HFFc6 (cell line): ENCODE measurements around the gene IPO13. TPM values are rescaled to one million over a fixed set of nuclear protein-coding genes. Genes with fewer than 3 reads are reported as not detected.

ENCODE experiments used
- DNase-seq: peaks from one replicate; pipeline ENCODE4 v3.0.0-alpha.2; 2018
- H3K27ac Mint-ChIP-seq: 2 replicates; pipeline ENCODE4 v1.8.0; 2020; ENCODE audit warnings: mild to moderate bottlenecking, mixed read lengths
- H3K27me3 Mint-ChIP-seq: 2 replicates; pipeline ENCODE4 v1.8.0; 2021; ENCODE audit warnings: mild to moderate bottlenecking, moderate library complexity, mixed read lengths; ENCODE audit not compliant: insufficient read depth
- H3K36me3 Mint-ChIP-seq: 2 replicates; pipeline ENCODE4 v1.8.0; 2021; ENCODE audit warnings: low read depth, mixed read lengths
- H3K4me1 Mint-ChIP-seq: 2 replicates; pipeline ENCODE4 v1.8.0; 2020; ENCODE audit warnings: low read depth, mixed read lengths
- H3K4me3 Mint-ChIP-seq: 2 replicates; pipeline ENCODE4 v1.8.0; 2020; ENCODE audit warnings: mild to moderate bottlenecking, moderate library complexity, mixed read lengths
- H3K9me3 Mint-ChIP-seq: 2 replicates; pipeline ENCODE4 v1.8.0; 2020; ENCODE audit warnings: mild to moderate bottlenecking, mixed read lengths
- total RNA-seq, 6 experiments: library from RNA; stranded (reverse); fragmentation: NEBNext Ultra II Directional; extraction: Animal tissue kit (Norgen Biotek cat#: 25700); gene quantifications; 2 replicates in 1 of 6; 3 replicates in 5 of 6; pipeline ENCODE4 v1.2.3, GENCODE V29; 2021
- TF ChIP-seq, protein P1 (sequence below): fragments of 200-600 bp; sonication (generic); IDR thresholded peaks from 2 replicates; pipeline ENCODE4 v1.5.0; 2021; ENCODE audit warnings: antibody characterized with exemption, mild to moderate bottlenecking

Gene IPO13
- total RNA-seq, 6 experiments from 2014 or later = 24.0 to 27.8 (median 25.0) TPM

DNA sequence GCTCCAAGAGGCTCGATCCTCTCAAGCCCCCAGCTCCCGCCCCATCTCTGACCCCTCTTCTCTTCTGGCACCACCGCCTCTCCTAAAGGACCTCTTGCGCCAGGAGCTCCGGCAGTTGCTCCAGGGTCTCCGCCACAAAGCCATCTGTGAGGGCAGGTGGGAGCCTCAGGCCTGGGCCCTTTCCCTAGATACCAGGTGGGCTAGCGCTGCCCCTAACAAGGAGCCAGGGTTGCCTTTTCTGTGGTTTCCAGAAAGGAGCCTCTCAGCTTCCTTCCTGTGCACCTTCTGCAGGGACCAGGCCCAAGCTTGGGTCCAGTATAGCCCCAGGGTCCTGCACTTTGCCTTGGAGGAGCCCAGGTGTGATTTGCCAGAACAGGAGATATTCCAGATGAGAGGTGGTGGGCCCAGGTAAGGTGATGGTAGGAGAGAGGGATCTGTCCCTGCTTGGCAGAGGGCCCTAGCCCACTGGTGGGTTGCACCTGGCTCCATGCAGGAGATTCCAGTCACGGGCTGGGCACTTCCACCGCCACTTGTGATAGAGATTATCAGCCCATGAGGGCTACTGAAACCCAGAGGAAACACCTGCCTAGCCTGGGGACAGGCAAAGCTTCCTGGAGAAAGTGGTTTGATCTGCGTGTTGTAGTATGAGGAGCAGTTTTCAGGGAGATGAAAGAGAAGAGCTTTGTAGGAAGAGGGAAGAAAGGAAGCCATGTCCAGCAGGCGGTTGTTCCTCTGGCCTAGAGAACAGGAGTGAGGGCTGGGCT lies 45.7 kb downstream of the IPO13 start:
- peaks cover 10% of the 10 kb centered on the region; the same call in 1 of the 2 replicates for H3K27me3 Mint-ChIP-seq
- TF ChIP-seq, protein P1, sequence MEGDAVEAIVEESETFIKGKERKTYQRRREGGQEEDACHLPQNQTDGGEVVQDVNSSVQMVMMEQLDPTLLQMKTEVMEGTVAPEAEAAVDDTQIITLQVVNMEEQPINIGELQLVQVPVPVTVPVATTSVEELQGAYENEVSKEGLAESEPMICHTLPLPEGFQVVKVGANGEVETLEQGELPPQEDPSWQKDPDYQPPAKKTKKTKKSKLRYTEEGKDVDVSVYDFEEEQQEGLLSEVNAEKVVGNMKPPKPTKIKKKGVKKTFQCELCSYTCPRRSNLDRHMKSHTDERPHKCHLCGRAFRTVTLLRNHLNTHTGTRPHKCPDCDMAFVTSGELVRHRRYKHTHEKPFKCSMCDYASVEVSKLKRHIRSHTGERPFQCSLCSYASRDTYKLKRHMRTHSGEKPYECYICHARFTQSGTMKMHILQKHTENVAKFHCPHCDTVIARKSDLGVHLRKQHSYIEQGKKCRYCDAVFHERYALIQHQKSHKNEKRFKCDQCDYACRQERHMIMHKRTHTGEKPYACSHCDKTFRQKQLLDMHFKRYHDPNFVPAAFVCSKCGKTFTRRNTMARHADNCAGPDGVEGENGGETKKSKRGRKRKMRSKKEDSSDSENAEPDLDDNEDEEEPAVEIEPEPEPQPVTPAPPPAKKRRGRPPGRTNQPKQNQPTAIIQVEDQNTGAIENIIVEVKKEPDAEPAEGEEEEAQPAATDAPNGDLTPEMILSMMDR = no peak

DNA sequence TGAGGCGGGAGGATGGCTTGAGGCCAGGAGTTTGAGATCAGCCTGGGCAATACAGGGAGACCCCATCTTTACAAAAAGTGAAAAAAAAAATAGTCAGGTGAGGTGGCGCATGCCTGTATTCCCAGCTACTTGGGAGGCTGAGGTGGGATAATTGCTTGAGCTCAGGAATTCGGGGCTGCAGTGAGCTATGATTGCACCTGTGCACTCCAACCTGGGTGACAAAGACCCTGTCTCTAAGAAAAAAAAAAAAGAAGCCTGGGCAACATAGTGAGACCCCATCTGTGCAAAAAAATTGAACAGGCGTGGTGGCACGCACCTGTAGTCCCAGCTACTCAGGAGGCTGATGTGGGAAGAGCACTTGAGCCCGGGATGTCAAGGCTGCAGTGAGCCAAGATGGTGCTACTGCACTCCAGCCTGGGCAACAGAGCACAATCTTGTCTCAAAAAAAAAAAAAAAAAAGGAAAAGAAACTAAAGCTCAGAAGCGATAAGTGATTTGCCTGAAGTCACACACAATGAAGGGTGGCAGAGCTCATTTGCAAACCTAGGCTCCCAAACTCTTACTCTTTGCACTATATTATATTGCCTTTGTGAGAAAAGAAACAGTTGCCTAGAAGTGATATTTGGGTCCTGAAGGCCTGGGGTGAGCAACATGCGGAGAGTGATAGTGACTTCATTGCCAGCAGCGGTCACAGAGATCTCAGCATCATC lies 46.6 kb downstream of the IPO13 start:
- no peak overlapping the region for H3K4me3 Mint-ChIP-seq

More for the DNA sequence above, 45.7 kb downstream of the IPO13 start:
- no peaks in the 10 kb centered on the region for H3K36me3 Mint-ChIP-seq
- H3K4me1 Mint-ChIP-seq = peaks cover 22% of the 10 kb centered on the region
- DNase-seq = no peak
- H3K4me3 Mint-ChIP-seq = peak overlapping the region; percentile 89
- peak overlapping the region; percentile 90; the same call in 1 of the 2 replicates for H3K27ac Mint-ChIP-seq
- H3K9me3 Mint-ChIP-seq = no peaks in the 10 kb centered on the region

DNA sequence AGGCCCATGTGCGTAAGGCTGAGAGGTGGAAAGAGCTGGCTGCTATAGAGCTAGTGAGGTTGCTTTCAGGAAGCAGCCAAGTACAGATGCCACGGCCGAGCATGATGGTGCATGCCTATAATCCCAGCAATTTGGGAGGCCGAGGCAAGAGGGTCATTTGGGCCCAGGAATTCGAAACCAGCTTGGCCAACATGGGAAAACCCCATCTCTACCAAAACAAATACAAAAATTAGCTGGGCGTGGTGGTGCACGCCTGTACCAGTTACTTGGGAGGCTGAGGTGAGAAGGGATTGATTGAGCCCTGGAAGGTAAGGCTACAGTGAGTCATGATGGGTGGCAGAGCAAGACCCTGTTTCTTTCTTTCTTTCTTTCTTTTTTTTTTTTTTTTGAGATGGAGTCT lies 47.3 kb downstream of the IPO13 start:
- Mint-ChIP-seq H3K27ac (no peak overlapping the region), H3K27me3 (peaks cover 10% of the 10 kb centered on the region; the same call in 1 of the 2 replicates), H3K4me1 (peaks cover 19% of the 10 kb centered on the region), H3K36me3 (no peaks in the 10 kb centered on the region), H3K9me3 (no peaks in the 10 kb centered on the region), H3K4me3 (no peak overlapping the region)
- no peak for DNase-seq
- TF ChIP-seq, protein P1 = no peak

More for the DNA sequence above, 46.6 kb downstream of the IPO13 start:
- TF ChIP-seq, protein P1 = no peak
- no peak for DNase-seq
- Mint-ChIP-seq H3K4me1 (peaks cover 19% of the 10 kb centered on the region), H3K27me3 (peaks cover 10% of the 10 kb centered on the region; the same call in 1 of the 2 replicates), H3K36me3 (no peaks in the 10 kb centered on the region), H3K9me3 (no peaks in the 10 kb centered on the region), H3K27ac (no peak overlapping the region)

DNA sequence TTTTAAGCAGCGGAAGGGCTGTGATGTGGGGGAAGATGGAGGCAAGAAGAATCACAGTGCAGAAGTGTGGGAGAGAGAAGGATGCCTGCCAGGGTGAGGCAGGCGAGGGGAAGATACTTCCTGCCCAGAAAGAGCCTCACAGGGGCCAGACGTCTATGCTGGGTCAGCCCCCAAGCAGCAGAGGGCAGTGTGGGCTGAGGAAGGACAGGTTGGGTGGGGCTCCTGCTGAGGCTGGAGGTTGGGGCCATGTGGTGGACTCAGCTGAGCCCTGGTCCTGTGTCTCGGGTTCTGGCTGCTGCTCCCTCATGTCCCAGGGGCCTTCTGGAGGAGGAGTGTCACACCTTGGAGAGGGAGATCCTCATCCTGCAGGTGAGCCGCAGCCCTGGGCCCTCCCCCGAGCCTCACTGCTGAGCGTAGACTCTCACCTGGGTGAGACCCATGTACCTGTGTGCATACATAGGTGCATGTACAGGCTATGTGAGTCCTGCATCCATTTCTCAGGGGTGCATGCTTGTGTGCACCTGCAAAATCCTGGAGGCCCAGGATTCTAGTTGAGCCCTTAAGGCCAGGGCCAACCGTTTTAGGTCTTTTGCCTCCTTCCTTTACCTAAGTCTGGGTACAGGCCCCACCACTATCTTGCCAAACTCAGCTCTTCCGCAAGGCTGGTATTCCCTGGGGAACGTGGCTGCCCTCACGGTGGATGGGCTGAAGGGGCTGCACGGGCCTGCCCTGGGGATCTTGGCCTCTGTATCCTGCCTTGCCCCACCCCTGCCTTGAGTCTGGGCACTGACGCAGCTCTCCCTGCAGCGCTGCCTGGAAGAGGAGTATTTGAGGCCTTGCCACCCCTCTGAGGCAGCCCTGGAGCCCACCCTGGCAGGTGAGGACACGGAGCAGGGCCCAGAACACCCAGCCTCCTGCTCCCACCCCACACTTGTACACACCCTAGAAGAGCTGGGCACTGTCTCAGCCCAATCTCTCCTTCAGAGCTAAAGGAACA lies 48.3 kb downstream of the IPO13 start:
- TF ChIP-seq, protein P1 = peak; percentile 60
- Mint-ChIP-seq H3K9me3 (no peaks in the 10 kb centered on the region), H3K27me3 (peaks cover 7% of the 10 kb centered on the region; the same call in 1 of the 2 replicates), H3K36me3 (no peaks in the 10 kb centered on the region), H3K4me3 (no peak overlapping the region), H3K4me1 (peaks cover 19% of the 10 kb centered on the region), H3K27ac (no peak overlapping the region)
- DNase-seq = no peak
